WTC11 (cell line): ENCODE results near the gene SEL1L3.

Source experiments
- ZNF232 ChIP-seq: sonication (generic); formaldehyde crosslinking; IDR thresholded peaks from 2 replicates; pipeline ENCODE4 v1.8.0; 2022; ENCODE audit warnings: mild to moderate bottlenecking, missing genetic modification reagents
- TF ChIP-seq, protein P1 (sequence below): fragments of 200-600 bp; IDR thresholded peaks from 2 replicates; pipeline ENCODE4 v1.8.0; 2022; ENCODE audit warnings: antibody characterized with exemption
- TF ChIP-seq, protein P2 (sequence below): sonication (generic); formaldehyde crosslinking; IDR thresholded peaks from 2 replicates; pipeline ENCODE4 v1.8.0; 2022; ENCODE audit warnings: mild to moderate bottlenecking, missing genetic modification reagents
- TF ChIP-seq, protein P3 (sequence below): sonication (generic); formaldehyde crosslinking; conservative IDR thresholded peaks from 2 replicates; pipeline ENCODE4 v1.8.1; 2022; ENCODE audit warnings: mild to moderate bottlenecking, missing genetic modification reagents

DNA sequence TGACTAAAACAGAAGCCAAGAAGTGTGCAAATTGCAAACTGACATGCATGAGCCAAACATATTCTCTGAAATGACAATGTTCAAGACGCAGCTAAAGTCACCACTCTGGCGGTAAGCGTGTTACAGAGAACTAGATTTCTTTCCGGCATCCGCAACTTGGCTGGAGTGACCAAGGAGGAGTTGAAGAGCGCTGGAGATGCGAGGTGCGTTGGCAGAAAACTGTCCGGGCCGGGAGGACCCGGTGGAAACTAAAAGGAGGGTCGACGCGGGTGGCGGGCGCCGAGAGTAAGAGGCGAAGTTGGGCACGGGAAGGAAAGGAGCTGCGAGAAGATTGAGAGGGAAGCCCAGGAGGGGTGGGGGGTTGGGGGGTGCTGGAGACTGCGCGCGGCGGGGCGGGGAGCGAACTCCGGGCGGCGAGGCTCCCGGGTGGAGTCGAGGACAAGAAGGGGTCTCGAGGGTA lies 807 bp downstream of the SEL1L3 start:
- TF ChIP-seq, protein P1, sequence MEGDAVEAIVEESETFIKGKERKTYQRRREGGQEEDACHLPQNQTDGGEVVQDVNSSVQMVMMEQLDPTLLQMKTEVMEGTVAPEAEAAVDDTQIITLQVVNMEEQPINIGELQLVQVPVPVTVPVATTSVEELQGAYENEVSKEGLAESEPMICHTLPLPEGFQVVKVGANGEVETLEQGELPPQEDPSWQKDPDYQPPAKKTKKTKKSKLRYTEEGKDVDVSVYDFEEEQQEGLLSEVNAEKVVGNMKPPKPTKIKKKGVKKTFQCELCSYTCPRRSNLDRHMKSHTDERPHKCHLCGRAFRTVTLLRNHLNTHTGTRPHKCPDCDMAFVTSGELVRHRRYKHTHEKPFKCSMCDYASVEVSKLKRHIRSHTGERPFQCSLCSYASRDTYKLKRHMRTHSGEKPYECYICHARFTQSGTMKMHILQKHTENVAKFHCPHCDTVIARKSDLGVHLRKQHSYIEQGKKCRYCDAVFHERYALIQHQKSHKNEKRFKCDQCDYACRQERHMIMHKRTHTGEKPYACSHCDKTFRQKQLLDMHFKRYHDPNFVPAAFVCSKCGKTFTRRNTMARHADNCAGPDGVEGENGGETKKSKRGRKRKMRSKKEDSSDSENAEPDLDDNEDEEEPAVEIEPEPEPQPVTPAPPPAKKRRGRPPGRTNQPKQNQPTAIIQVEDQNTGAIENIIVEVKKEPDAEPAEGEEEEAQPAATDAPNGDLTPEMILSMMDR = no peak
- TF ChIP-seq, protein P2, sequence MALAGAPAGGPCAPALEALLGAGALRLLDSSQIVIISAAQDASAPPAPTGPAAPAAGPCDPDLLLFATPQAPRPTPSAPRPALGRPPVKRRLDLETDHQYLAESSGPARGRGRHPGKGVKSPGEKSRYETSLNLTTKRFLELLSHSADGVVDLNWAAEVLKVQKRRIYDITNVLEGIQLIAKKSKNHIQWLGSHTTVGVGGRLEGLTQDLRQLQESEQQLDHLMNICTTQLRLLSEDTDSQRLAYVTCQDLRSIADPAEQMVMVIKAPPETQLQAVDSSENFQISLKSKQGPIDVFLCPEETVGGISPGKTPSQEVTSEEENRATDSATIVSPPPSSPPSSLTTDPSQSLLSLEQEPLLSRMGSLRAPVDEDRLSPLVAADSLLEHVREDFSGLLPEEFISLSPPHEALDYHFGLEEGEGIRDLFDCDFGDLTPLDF = no peak
- no peak for TF ChIP-seq ZNF232 (CRISPR knock-in tag)
- TF ChIP-seq, protein P3, sequence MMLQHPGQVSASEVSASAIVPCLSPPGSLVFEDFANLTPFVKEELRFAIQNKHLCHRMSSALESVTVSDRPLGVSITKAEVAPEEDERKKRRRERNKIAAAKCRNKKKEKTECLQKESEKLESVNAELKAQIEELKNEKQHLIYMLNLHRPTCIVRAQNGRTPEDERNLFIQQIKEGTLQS (CRISPR knock-in tag) = no peak
